PFSK-1 (cell line): ENCODE data around the gene SLC22A12.

Source experiments
- POLR2AphosphoS5 ChIP-seq: IDR thresholded peaks from 2 replicates; pipeline ENCODE4 v1.6.1; 2012; ENCODE audit warnings: low read depth, mild to moderate bottlenecking, control low read depth, low read length, moderate library complexity
- TAF1 ChIP-seq: IDR thresholded peaks from 2 replicates; pipeline ENCODE4 v1.6.1; 2012; ENCODE audit warnings: low read length, control low read depth, borderline replicate concordance; ENCODE audit not compliant: insufficient read depth

DNA sequence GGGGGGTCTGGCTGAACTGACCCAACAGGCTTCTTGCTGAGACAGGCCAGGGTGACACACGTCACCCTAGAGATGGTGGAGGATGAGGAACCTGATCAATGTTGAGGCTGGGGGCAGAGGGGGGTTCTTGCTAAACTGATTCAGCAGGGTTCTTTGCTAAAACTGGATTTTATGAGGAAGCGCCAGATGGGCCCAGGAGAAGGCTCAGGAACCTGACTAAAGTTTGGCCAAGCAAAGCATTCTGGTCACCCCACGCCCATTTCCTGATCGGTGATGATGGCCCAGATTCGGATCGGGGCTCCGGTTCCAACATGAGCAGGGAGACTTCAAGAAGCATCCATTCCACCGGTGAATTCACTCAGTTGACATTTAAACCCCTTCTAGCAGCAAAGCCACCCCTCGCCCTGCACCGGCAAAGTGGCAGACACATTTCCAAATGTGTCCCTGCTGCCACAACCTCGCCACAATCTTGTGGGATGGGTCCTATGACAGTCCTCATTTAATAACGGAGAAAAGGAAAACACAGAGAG lies 34.2 kb upstream of the SLC22A12 start:
- TF ChIP-seq TAF1 (no peak), POLR2AphosphoS5 (no peak)
